Kidney (tissue), 14 donors: ENCODE data around the gene ADARB2. TPM values are rescaled to one million over a fixed set of nuclear protein-coding genes. Genes with fewer than 3 reads are reported as not detected.

Experiments
- DNase-seq, 5 donors: peaks; one replicate each; pipeline ENCODE4 v3.0.0-alpha.2; 2013 to 2020
- FAIRE-seq: peaks from 2 replicates; lab custom pipeline; 2012; peaks lifted over from hg19 to GRCh38; lab: Jason Lieb, UNC
- H3K27ac ChIP-seq, 2 donors: one replicate each; pipeline ENCODE4 v1.7.0; 2013; ENCODE audit warnings: low read depth in 2 of 2, low read length in 2 of 2, inconsistent platforms in 1 of 2
- H3K27me3 ChIP-seq: one replicate; pipeline ENCODE4 v1.7.1; 2013; ENCODE audit warnings: low read length, inconsistent platforms; ENCODE audit not compliant: control insufficient read depth, insufficient read depth
- H3K36me3 ChIP-seq, 3 donors: one replicate each; pipeline versions ENCODE4 v1.7.0 to v1.7.1; 2013; ENCODE audit warnings: low read length in 3 of 3, control low read depth in 1 of 3, inconsistent platforms in 1 of 3; ENCODE audit not compliant: insufficient read depth in 3 of 3, control insufficient read depth in 2 of 3
- H3K4me1 ChIP-seq, 3 donors: one replicate each; pipeline versions ENCODE4 v1.7.0 to v1.7.1; 2013; ENCODE audit warnings: low read length in 3 of 3, inconsistent platforms in 1 of 3, low read depth in 1 of 3; ENCODE audit not compliant: control insufficient read depth in 2 of 3, insufficient read depth in 2 of 3
- H3K4me3 ChIP-seq, 3 donors: one replicate each; pipeline versions ENCODE4 v1.7.0 to v1.8.1; 2013; ENCODE audit warnings: low read length in 3 of 3, control low read depth in 1 of 3, inconsistent platforms in 1 of 3
- H3K9ac ChIP-seq, 3 donors: one replicate each; pipeline versions ENCODE4 v1.7.0 to v1.7.1; 2013; ENCODE audit warnings: low read length in 3 of 3, control low read depth in 1 of 3, inconsistent platforms in 1 of 3
- H3K9me3 ChIP-seq, 3 donors: one replicate each; pipeline versions ENCODE4 v1.7.0 to v1.7.1; 2013; ENCODE audit warnings: low read length in 3 of 3, control low read depth in 1 of 3, inconsistent platforms in 1 of 3; ENCODE audit not compliant: control insufficient read depth in 2 of 3, insufficient read depth in 1 of 3
- intact Hi-C: fragments of 100-400 bp; cut with DNase I; formaldehyde crosslinking; loops from one replicate; pipeline ENCODE4 v1.11.1; 2022
- polyA plus RNA-seq: library from polyadenylated mRNA; stranded (reverse); fragments of 350-450 nt; fragmentation: Illumina TruSeq; extraction: RNeasy Lipid Tissue Mini Kit (QIAGEN cat#74804); gene quantifications from one replicate; pipeline ENCODE4 v1.2.3, GENCODE V29; 2014; ENCODE audit warnings: low read depth, low replicate concordance; ENCODE audit not compliant: insufficient read depth
- total RNA-seq: library from RNA; stranded (reverse); fragmentation: NEBNext Ultra II Directional; extraction: Animal tissue kit (Norgen Biotek cat#: 25700); gene quantifications from one replicate; pipeline ENCODE4 v1.2.1, GENCODE V29; 2021
- TF ChIP-seq, protein P1 (sequence below): IDR thresholded peaks from 3 replicates; pipeline ENCODE4 v1.5.1; 2012; ENCODE audit warnings: mild to moderate bottlenecking, moderate library complexity, borderline replicate concordance; ENCODE audit not compliant: insufficient read depth; ENCODE audit errors: extremely low read depth
- donor health status: control.
- donor health status: control.
- donor health status: control.
- donor health status: control.
- donor health status: control.
- donor health status: DM: yes; HTN: yes; CAD: no.
- donor health status: Normal renal cell carcinoma (clear cell type).

ADARB2 gene
- total and polyA plus RNA-seq, 2 donors from 2014 or later: 1.0 to 1.3 TPM

DNA sequence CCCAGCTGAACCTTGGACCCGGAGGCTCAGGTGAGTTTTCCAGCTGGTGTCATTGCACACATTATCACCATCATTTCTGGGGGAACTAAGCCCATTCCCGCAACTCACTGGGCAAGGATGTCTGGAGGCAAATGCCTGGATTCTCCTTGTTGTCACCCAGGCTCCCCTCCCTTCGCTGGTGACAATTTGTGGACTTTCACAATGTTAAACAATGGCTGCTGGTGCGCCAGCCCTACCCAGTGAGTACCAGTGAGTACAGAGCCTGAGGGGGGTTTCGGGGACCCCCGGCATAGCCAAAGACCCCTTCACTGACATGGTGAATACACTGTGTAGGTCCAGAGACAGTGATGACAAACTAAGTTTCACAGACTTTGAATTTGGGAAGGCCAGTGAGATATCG, 189.2 kb downstream of the ADARB2 start:
- H3K9me3 ChIP-seq: no peaks in the 10 kb centered on the region
- no peak for FAIRE-seq
- no peaks in the 10 kb centered on the region for H3K36me3 ChIP-seq
- no peak for DNase-seq
- TF ChIP-seq, protein P1, sequence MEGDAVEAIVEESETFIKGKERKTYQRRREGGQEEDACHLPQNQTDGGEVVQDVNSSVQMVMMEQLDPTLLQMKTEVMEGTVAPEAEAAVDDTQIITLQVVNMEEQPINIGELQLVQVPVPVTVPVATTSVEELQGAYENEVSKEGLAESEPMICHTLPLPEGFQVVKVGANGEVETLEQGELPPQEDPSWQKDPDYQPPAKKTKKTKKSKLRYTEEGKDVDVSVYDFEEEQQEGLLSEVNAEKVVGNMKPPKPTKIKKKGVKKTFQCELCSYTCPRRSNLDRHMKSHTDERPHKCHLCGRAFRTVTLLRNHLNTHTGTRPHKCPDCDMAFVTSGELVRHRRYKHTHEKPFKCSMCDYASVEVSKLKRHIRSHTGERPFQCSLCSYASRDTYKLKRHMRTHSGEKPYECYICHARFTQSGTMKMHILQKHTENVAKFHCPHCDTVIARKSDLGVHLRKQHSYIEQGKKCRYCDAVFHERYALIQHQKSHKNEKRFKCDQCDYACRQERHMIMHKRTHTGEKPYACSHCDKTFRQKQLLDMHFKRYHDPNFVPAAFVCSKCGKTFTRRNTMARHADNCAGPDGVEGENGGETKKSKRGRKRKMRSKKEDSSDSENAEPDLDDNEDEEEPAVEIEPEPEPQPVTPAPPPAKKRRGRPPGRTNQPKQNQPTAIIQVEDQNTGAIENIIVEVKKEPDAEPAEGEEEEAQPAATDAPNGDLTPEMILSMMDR: no peak
- no peaks in the 10 kb centered on the region for H3K27me3 ChIP-seq
- intact Hi-C loops: no loop called here
- H3K4me1 ChIP-seq: no peaks in the 10 kb centered on the region
- no peak overlapping the region for H3K27ac ChIP-seq
- no peak overlapping the region for H3K4me3 ChIP-seq
- no peak overlapping the region for H3K9ac ChIP-seq

- no peak for FAIRE-seq
- Histone ChIP-seq H3K4me1 (no peaks in the 10 kb centered on the region), H3K27ac (no peak overlapping the region), H3K9ac (no peak overlapping the region), H3K9me3 (no peaks in the 10 kb centered on the region), H3K36me3 (no peaks in the 10 kb centered on the region), H3K27me3 (no peaks in the 10 kb centered on the region), H3K4me3 (no peak overlapping the region)
- intact Hi-C loops: no loop called here
- no peak for DNase-seq
- TF ChIP-seq, protein P1: no peak
Measured at GRCh38 chr10:1546431-1547110, 190.8 kb downstream of the ADARB2 start.

GRCh38 chr10:1545524-1545923, 191.8 kb downstream of the ADARB2 start:
- Histone ChIP-seq H3K36me3 (no peaks in the 10 kb centered on the region), H3K27ac (no peak overlapping the region), H3K4me3 (no peak overlapping the region), H3K27me3 (no peaks in the 10 kb centered on the region), H3K9ac (no peak overlapping the region), H3K9me3 (no peaks in the 10 kb centered on the region), H3K4me1 (no peaks in the 10 kb centered on the region)
- intact Hi-C loops: no loop called here
- TF ChIP-seq, protein P1: no peak
- FAIRE-seq (no peak), DNase-seq (no peak)

GRCh38 chr10:1544929-1545328, 192.4 kb downstream of the ADARB2 start:
- H3K4me3 ChIP-seq: no peak overlapping the region
- H3K9ac ChIP-seq: no peak overlapping the region
- intact Hi-C loops: no loop called here
- DNase-seq (no peak), FAIRE-seq (no peak)
- no peaks in the 10 kb centered on the region for H3K9me3 ChIP-seq
- no peaks in the 10 kb centered on the region for H3K27me3 ChIP-seq
- H3K27ac ChIP-seq: no peak overlapping the region
- H3K4me1 ChIP-seq: no peaks in the 10 kb centered on the region
- no peaks in the 10 kb centered on the region for H3K36me3 ChIP-seq
- TF ChIP-seq, protein P1: no peak
